ENCODE results near the gene PJA1. TPM values are rescaled to one million over a fixed set of nuclear protein-coding genes. Genes with fewer than 3 reads are reported as not detected.
A peak's percentile ranks its signal among the peaks of the same experiment; 100 is the strongest.

PJA1 gene
- polyA plus RNA-seq, 1 donor, result 36.9 TPM

DNA sequence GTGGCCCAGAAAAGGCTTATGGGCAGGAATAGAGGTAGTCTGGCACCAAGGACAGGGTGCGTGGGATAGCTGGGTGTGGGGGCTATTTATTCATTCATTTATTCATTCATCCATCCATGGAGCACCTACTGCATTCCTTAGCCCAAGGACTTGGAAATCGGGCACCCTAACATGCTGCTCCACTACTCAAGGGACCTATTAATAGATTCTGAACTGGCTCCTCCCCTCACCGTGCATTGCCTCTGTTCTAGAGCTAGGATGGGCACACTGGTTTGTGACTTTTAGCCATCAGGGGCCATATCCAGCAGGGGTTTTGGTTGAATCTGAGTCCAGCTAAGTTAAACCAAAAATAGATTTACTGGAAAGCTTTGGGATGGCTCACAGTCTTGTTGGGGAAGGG lies 30.6 kb upstream of the PJA1 start:
- Histone ChIP-seq H3K36me3 (ENCODE audit: control insufficient read depth, insufficient read depth, low read length) (no peaks in the 10 kb centered on the region), H3K9me3 (ENCODE audit: control insufficient read depth, low read depth, low read length) (no peaks in the 10 kb centered on the region), H3K27ac (ENCODE audit: low read length) (no peak overlapping the region), H3K4me1 (ENCODE audit: control insufficient read depth, insufficient read depth, low read length) (peaks cover 4% of the 10 kb centered on the region), H3K27me3 (ENCODE audit: control insufficient read depth, insufficient read depth, low read length) (no peaks in the 10 kb centered on the region), H3K4me3 (ENCODE audit: low read length) (no peak overlapping the region)
- no CpG with 5 or more reads among the region's 3 CpGs for WGBS (ENCODE audit: insufficient coverage, low lambda C conversion rate)
- no peak for DNase-seq

DNA sequence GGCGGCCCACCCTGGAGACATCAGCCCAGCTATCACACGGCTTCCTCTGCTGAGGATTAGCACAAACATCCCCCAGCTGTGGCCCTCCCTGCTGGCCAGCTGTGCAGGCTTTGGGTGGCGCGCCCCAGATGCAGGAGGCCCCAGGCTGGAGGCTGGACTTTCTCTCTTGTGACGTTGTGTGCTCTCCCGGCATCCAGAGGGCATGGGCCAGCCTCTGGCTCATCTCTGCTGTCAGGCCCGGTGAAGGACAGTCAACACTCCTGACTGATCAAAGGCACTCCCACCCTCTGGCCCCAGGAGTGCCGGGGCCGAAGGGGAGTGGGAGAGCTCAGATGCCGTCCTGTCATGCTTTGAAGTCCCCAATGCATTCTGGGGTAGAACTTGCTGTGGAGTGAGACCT lies 29.9 kb upstream of the PJA1 start:
- no CpG with 5 or more reads among the region's 10 CpGs for WGBS (ENCODE audit: insufficient coverage, low lambda C conversion rate)

DNA sequence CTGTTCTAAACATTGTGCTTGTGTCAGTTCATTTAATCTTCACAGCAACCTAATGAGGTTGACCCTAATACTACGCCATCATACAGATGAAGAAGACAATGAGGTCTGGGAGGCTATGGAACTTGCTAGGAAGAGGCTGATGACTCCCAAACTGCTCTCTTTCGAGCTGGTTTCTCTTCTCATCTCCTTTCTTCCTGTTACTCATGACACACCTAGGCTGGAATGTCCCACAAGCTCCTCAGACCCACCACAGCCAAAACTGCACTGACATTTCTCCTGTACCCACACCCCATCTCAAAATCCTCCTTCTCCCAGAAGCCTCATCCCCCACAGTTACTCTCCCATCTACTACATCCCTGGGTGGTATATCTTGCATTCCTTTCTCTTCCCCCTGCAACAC lies 27.4 kb upstream of the PJA1 start:
- H3K27me3 ChIP-seq (ENCODE audit: control insufficient read depth, insufficient read depth, low read length), result no peaks in the 10 kb centered on the region
- no peak for DNase-seq
- no CpG with 5 or more reads among the region's 2 CpGs for WGBS (ENCODE audit: insufficient coverage, low lambda C conversion rate)

More for the DNA sequence above, 29.9 kb upstream of the PJA1 start:
- no peaks in the 10 kb centered on the region for H3K36me3 ChIP-seq (ENCODE audit: control insufficient read depth, insufficient read depth, low read length)
- no peak overlapping the region for H3K27ac ChIP-seq (ENCODE audit: low read length)
- DNase-seq, result peak in 1 of 2 donors; percentile 32
- H3K4me1 ChIP-seq (ENCODE audit: control insufficient read depth, insufficient read depth, low read length), result peaks cover 4% of the 10 kb centered on the region
- H3K9me3 ChIP-seq (ENCODE audit: control insufficient read depth, low read depth, low read length), result no peaks in the 10 kb centered on the region
- no peak overlapping the region for H3K4me3 ChIP-seq (ENCODE audit: low read length)
- no peaks in the 10 kb centered on the region for H3K27me3 ChIP-seq (ENCODE audit: control insufficient read depth, insufficient read depth, low read length)

DNA sequence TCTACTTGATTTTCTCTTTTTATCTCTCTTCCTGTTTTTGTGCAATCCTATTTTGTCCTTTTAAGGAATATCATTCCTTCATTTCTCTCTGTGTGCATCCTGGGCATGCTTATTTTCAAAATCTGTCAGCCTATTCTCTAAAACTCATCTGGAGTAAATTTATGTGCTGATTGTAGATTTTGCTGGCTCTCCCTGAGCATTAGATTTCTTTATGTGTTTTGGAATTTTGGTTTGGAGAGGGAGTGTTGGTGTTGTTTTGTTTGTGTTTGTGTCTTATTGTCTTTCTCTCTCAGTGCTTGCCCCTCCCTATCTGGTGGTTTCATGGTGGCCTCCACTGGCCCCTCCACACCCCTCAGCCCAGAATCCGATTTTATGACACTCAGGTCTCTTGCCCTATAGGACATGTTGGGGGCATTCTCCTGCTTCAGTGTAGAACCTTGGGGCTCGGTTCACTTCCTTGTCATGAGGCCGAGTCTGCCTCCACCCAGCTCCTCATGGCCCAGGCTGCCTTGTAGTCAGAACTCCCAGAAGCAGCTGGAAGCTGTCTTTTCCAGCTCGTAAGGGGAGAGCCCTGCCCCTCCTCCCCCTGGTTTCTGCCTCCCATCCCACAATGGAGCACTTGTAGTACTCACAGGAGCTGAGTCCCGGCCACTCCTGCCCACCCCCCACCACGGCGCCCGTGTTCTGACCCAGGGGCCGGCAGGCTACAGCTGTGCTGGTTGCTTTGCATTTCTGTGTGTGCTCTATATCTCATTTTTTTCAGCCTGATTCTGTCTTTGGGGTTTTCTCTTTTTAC lies 24.5 kb upstream of the PJA1 start:
- peaks cover 4% of the 10 kb centered on the region for H3K4me1 ChIP-seq (ENCODE audit: control insufficient read depth, insufficient read depth, low read length)
- H3K9me3 ChIP-seq (ENCODE audit: control insufficient read depth, low read depth, low read length), result no peaks in the 10 kb centered on the region
- no peak overlapping the region for H3K4me3 ChIP-seq (ENCODE audit: low read length)
- no peak overlapping the region for H3K27ac ChIP-seq (ENCODE audit: low read length)
- WGBS (ENCODE audit: insufficient coverage, low lambda C conversion rate), result no CpG with 5 or more reads among the region's 9 CpGs
- no peaks in the 10 kb centered on the region for H3K36me3 ChIP-seq (ENCODE audit: control insufficient read depth, insufficient read depth, low read length)
- no peaks in the 10 kb centered on the region for H3K27me3 ChIP-seq (ENCODE audit: control insufficient read depth, insufficient read depth, low read length)
- no peak for DNase-seq

More for the DNA sequence above, 27.4 kb upstream of the PJA1 start:
- Histone ChIP-seq H3K27ac (ENCODE audit: low read length) (no peak overlapping the region), H3K4me3 (ENCODE audit: low read length) (no peak overlapping the region), H3K9me3 (ENCODE audit: control insufficient read depth, low read depth, low read length) (no peaks in the 10 kb centered on the region), H3K36me3 (ENCODE audit: control insufficient read depth, insufficient read depth, low read length) (no peaks in the 10 kb centered on the region), H3K4me1 (ENCODE audit: control insufficient read depth, insufficient read depth, low read length) (peaks cover 4% of the 10 kb centered on the region)

DNA sequence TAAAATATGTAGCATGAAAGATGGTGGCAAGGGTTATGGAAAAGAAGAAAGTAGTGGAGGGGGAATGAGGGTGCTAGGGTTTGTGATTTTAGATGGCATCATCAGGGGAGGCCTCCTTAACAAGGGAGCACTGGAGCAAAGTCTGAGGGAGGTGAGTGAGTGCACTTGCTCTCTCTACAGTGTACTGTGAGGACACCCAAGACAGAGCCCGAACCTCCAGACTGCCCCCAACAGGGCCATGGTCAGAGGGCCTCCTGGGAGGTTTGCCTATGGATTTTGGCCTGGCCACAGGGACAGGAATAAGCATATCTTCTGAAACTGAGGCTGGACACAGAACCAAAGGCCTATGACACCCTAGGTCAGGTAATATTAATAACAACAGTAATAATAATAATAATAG lies 21.4 kb upstream of the PJA1 start:
- H3K4me3 ChIP-seq (ENCODE audit: low read length), result no peak overlapping the region
- DNase-seq, result no peak
- H3K27ac ChIP-seq (ENCODE audit: low read length), result no peak overlapping the region
- no peaks in the 10 kb centered on the region for H3K27me3 ChIP-seq (ENCODE audit: control insufficient read depth, insufficient read depth, low read length)
- H3K36me3 ChIP-seq (ENCODE audit: control insufficient read depth, insufficient read depth, low read length), result no peaks in the 10 kb centered on the region
- no peaks in the 10 kb centered on the region for H3K4me1 ChIP-seq (ENCODE audit: control insufficient read depth, insufficient read depth, low read length)
- no peaks in the 10 kb centered on the region for H3K9me3 ChIP-seq (ENCODE audit: control insufficient read depth, low read depth, low read length)
- no CpG with 5 or more reads among the region's 1 CpG for WGBS (ENCODE audit: insufficient coverage, low lambda C conversion rate)

DNA sequence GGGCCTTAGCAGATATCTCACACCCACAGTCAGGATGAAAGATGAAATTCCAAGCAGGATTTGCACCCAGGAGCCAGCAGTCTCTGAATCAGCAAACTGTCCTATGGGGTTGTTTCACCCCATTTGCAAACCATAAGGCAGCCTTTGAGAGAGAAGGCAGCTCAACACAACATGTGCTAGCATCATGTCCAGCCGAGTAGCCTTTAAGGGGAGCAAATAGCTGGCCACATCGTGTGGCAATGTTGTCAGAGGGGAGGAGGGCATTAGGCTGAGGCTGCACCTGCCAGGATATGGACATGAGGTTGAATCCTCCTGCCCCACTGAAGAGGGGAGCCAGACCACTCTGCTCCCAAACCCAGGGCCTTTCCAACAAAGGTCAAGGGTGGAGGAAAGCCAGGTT lies 20.6 kb upstream of the PJA1 start:
- H3K9me3 ChIP-seq (ENCODE audit: control insufficient read depth, low read depth, low read length), result no peaks in the 10 kb centered on the region
- WGBS (ENCODE audit: insufficient coverage, low lambda C conversion rate), result no CpG with 5 or more reads among the region's 2 CpGs
- H3K4me3 ChIP-seq (ENCODE audit: low read length), result no peak overlapping the region
- no peak overlapping the region for H3K27ac ChIP-seq (ENCODE audit: low read length)
- no peaks in the 10 kb centered on the region for H3K27me3 ChIP-seq (ENCODE audit: control insufficient read depth, insufficient read depth, low read length)
- H3K4me1 ChIP-seq (ENCODE audit: control insufficient read depth, insufficient read depth, low read length), result no peaks in the 10 kb centered on the region
- no peak for DNase-seq
- H3K36me3 ChIP-seq (ENCODE audit: control insufficient read depth, insufficient read depth, low read length), result no peaks in the 10 kb centered on the region

DNA sequence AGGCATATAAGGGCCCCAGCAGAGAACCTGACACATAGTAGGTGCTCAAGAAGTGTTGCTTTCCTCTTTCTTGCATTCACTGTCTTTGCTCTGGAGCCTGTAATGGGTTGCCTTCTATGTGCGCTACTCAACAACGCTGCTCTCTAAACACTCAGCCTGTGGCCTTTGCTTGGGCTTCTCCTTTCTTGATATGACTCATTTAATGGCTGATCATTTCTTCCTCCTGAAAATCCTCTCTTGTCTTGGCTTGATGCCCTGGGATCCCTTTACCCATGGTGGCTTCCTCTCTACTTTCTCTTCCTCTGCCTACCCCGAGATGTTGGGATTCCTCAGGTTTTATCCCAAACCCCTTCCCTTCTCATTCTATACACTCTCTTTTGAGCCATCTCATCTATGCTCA lies 19.9 kb upstream of the PJA1 start:
- Histone ChIP-seq H3K36me3 (ENCODE audit: control insufficient read depth, insufficient read depth, low read length) (no peaks in the 10 kb centered on the region), H3K9me3 (ENCODE audit: control insufficient read depth, low read depth, low read length) (no peaks in the 10 kb centered on the region), H3K4me3 (ENCODE audit: low read length) (no peak overlapping the region), H3K27ac (ENCODE audit: low read length) (no peak overlapping the region), H3K27me3 (ENCODE audit: control insufficient read depth, insufficient read depth, low read length) (no peaks in the 10 kb centered on the region), H3K4me1 (ENCODE audit: control insufficient read depth, insufficient read depth, low read length) (no peaks in the 10 kb centered on the region)
- WGBS (ENCODE audit: insufficient coverage, low lambda C conversion rate), result 100% methylated on average over 1 of the region's 3 CpGs
- DNase-seq, result no peak

DNA sequence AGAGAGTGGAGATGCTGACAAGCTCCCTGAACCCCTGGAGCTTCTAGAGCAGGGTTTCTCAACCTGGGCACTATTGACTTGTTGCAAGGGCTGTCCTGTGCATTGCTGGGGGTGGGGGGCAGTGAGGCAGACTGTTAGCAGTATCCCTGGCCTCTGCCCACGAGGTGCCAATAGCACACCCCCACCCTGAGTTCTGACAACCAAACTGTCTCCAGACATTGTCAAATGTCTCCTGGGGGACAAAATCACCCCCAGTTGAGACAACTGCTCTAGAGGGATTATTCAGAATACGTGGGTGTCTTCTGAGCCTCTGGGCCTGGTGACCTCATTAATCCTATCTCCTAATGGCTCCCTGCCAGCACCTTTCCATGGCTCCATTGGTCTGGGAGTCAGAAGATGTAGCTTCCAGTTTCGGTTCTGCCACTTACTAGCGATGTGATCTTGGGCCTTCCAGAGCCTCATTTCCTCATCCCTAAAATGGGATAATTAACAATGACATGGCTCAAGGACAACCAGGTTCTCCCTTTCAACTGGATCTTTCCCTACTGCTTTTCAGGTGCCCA lies 17.6 kb upstream of the PJA1 start:
- no peak for DNase-seq
- H3K36me3 ChIP-seq (ENCODE audit: control insufficient read depth, insufficient read depth, low read length), result no peaks in the 10 kb centered on the region
- H3K27ac ChIP-seq (ENCODE audit: low read length), result no peak overlapping the region
- no peak overlapping the region for H3K4me3 ChIP-seq (ENCODE audit: low read length)
- whole genome bisulfite sequencing (ENCODE audit: insufficient coverage, low lambda C conversion rate), result no CpG with 5 or more reads among the region's 4 CpGs
- H3K4me1 ChIP-seq (ENCODE audit: control insufficient read depth, insufficient read depth, low read length), result no peaks in the 10 kb centered on the region
- no peaks in the 10 kb centered on the region for H3K9me3 ChIP-seq (ENCODE audit: control insufficient read depth, low read depth, low read length)
- H3K27me3 ChIP-seq (ENCODE audit: control insufficient read depth, insufficient read depth, low read length), result no peaks in the 10 kb centered on the region

DNA sequence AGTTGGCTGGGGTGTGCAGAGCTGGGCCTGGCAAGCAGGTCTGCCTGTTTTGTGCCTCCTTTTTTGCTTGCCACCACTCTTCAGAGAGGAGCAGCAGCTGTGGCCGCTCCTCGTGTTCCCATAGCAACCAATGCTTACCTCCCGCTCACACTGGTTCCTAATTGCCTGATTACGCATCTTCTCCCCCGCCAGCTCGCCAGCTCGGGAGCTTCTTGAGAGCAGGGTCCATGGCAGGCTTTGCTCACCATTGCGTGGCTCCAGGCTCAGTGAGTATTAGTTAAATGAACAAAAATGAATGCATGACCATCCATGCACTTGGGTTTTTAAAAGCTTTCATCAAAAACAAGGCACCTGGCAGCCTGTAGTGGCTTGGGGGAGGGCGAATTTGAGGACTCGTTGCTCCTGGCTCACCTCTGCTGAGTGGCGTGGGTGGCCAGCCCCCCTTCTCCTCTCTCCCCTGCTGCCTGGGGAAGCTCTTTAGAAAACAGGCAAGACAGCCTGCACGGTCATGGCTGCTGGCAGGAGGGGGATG lies 14.2 kb upstream of the PJA1 start:
- DNase-seq, result peak; percentile 18 to 38

DNA sequence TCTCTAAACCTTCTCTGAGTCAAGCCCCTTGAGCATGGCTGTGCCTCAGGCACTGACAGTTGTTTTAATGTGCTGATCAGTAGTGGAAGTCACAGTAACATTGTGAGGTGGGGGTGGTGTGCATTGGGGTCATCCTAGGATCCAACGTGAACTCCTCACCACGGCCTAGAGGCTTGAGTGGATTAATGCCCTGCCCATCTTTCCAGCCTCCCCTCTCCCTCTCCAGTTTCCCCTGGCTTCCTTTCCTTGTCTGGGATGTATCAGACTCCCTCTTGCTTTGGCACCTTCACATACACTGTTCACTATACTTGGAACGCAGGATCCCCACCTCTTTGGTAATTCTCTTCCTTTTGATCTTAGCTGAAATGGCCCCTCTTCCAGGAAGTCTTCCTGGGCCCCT lies 13.3 kb upstream of the PJA1 start:
- no peak overlapping the region for H3K27ac ChIP-seq (ENCODE audit: low read length)
- no peak overlapping the region for H3K4me3 ChIP-seq (ENCODE audit: low read length)
- H3K9me3 ChIP-seq (ENCODE audit: control insufficient read depth, low read depth, low read length), result no peaks in the 10 kb centered on the region
- 83% methylated on average over 1 of the region's 3 CpGs for WGBS (ENCODE audit: insufficient coverage, low lambda C conversion rate)
- no peaks in the 10 kb centered on the region for H3K36me3 ChIP-seq (ENCODE audit: control insufficient read depth, insufficient read depth, low read length)
- no peaks in the 10 kb centered on the region for H3K4me1 ChIP-seq (ENCODE audit: control insufficient read depth, insufficient read depth, low read length)
- no peak for DNase-seq
- H3K27me3 ChIP-seq (ENCODE audit: control insufficient read depth, insufficient read depth, low read length), result no peaks in the 10 kb centered on the region

More for the DNA sequence above, 14.2 kb upstream of the PJA1 start:
- Histone ChIP-seq H3K27me3 (ENCODE audit: control insufficient read depth, insufficient read depth, low read length) (no peaks in the 10 kb centered on the region), H3K4me3 (ENCODE audit: low read length) (no peak overlapping the region), H3K36me3 (ENCODE audit: control insufficient read depth, insufficient read depth, low read length) (no peaks in the 10 kb centered on the region), H3K27ac (ENCODE audit: low read length) (no peak overlapping the region), H3K9me3 (ENCODE audit: control insufficient read depth, low read depth, low read length) (no peaks in the 10 kb centered on the region), H3K4me1 (ENCODE audit: control insufficient read depth, insufficient read depth, low read length) (no peaks in the 10 kb centered on the region)
- WGBS (ENCODE audit: insufficient coverage, low lambda C conversion rate), result no CpG with 5 or more reads among the region's 12 CpGs

Measured in large intestine (tissue), 3 donors.